ENCODE data around the gene GZF1.

GZF1 gene

DNA sequence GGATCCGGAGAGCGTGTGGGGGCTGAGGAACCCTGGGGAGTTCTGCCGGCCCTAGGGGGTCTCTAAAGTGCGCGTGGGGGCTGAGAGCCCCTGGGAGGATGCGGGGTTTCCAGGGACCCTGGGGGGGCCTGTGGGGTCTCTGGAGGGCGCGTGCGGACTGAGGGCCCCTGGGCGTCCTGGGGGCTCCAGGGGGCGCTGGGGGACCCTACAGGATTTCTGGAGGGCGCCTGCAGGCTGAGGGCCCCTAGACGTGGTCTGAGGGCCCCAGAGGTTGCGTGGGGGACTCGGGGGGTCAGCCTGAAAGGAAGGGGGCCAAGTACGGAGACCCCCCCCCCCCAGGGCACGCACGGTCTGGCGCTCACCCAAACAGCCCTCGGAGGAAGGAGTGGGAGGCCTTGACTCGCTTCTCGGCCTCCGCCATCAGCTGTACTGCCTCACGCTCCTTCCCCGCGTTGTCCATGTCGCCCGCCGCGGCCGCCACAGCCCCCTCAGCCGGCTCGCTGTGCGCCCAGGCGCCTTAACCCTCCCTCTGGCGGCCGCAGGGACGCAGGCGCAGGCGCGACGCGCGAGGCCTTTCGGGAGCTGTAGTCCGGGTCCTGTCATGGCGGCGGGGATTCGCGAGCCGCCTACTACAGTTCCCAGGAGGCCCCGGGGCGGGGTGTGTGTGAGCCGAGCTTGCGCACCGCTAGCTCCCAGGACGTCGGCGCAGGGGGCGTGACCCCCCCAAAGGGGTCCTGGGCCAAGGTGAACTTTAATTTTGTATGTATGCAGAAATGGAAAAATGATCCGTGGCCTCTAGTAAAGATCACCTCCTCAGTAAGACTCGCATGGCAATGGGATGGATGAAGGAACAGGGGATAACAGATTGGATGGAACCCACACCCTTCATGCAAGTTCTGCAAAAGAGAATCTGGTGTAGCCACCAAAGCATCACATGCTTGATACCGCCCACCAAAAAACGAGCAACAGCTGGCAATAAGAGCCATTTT, 59.3 kb downstream of the GZF1 start, which contains the start of gene NAPB:
Gene NAPB, minus strand, starts transcription at position 546 of the 989 bp plus-strand sequence. Its CDS starts 86 bp downstream, at position 460.
- H3K4me3 ChIP-seq, result peak within 1 kb of the TSS; percentile 76 to 93 (median 87)
- peak within 1 kb of the TSS; percentile 66 to 97 (median 92) for H3K27ac ChIP-seq
